GM12801 (cell line): ENCODE results near the gene PGLYRP4.

Experiments used
- CTCF ChIP-seq: IDR thresholded peaks from one replicate; pipeline ENCODE4 v1.5.1; 2011; ENCODE audit warnings: control low read depth; ENCODE audit not compliant: insufficient read length; ENCODE audit errors: extremely low read depth

The PGLYRP4 gene

GRCh38 chr1:153360190-153360589 lies 11.5 kb upstream of the PGLYRP4 start:
- TF ChIP-seq CTCF: no peak

GRCh38 chr1:153359241-153359640 lies 10.6 kb upstream of the PGLYRP4 start:
- no peak for TF ChIP-seq CTCF

GRCh38 chr1:153358691-153358975 lies 10.0 kb upstream of the PGLYRP4 start:
- TF ChIP-seq CTCF: no peak

GRCh38 chr1:153357853-153358690 lies 9.4 kb upstream of the PGLYRP4 start, which contains the start of gene S100A9:
TSS of gene S100A9 (plus strand) at chr1:153357854. CDS start at chr1:153358284, 430 bp downstream.
- TF ChIP-seq CTCF: no peak

GRCh38 chr1:153357076-153357852 lies 8.6 kb upstream of the PGLYRP4 start:
- no peak for TF ChIP-seq CTCF

GRCh38 chr1:153356392-153357075 lies 7.9 kb upstream of the PGLYRP4 start:
- no peak for TF ChIP-seq CTCF

GRCh38 chr1:153355445-153356071 lies 6.9 kb upstream of the PGLYRP4 start:
- no peak for TF ChIP-seq CTCF
